Posterior vena cava (tissue), 2 donors: ENCODE data around the gene SYTL3. TPM values are rescaled to one million over a fixed set of nuclear protein-coding genes. Genes with fewer than 3 reads are reported as not detected.

ENCODE experiments used
- microRNA-seq, 2 donors: library from miRNA; unstranded; fragments of <30 nt; microRNA quantifications; one replicate each; pipeline ENCODE4 v1.2.0, GENCODE V29; 2020 to 2021; ENCODE audit warnings: borderline microRNAs expressed in 2 of 2
- total RNA-seq, 2 donors: library from RNA; stranded (reverse); fragmentation: NEBNext Ultra II Directional; extraction: Animal tissue kit (Norgen Biotek cat#: 25700); gene quantifications; one replicate each; pipeline ENCODE4 v1.2.1, GENCODE V29; 2021
- donor health status: DM: yes; HTN: yes; CAD: no.
- donor health status: DM: yes; HTN: yes; CAD: no.

The SYTL3 gene
- total RNA-seq, 2 donors from 2014 or later, result 2.0 to 6.5 TPM

Small RNAs within 50 kb of the gene (microRNA-seq; reads per million reads assigned to microRNA genes)
- 0 reads per million in 2 donors for gene MIR3918
- 0 reads per million in 2 donors for gene MIR7161

Other genes with a start within 250 kb of the SYTL3 start
- gene TMEM181, start 90.0 kb upstream of the SYTL3 start, total RNA-seq, result 10 to 100 TPM; 24.1 to 30.4 TPM
- gene DYNLT1, start 5.3 kb upstream of the SYTL3 start, total RNA-seq, result 10 to 100 TPM; 91.3 to 91.4 TPM
- gene EZR, start 169.3 kb downstream of the SYTL3 start, total RNA-seq, result 10 to 100 TPM; 65.1 to 71.7 TPM